ENCODE measurements around the gene TMEM214. TPM values are rescaled to one million over a fixed set of nuclear protein-coding genes. Genes with fewer than 3 reads are reported as not detected.

TMEM214 gene
- total and polyA plus RNA-seq, 2 of the 8 experiments (the other 6 are each of a cell fraction or from before 2014, with no cell fraction given): 49.7 to 71.0 TPM

- Histone ChIP-seq H3K27ac (ENCODE audit: low read depth, low read length) (no peak overlapping the region), H4K5ac (ENCODE audit: insufficient read length, low read depth, low read length) (no peak overlapping the region), H3K4me1 (replicated peaks in 1 of 4; ENCODE audit: control insufficient read depth in 3 of 4, insufficient read depth in 4 of 4, low read length in 3 of 4) (peaks cover 0 to 4% (median under 1%) of the 10 kb centered on the region in 4 experiments; a peak in 1 of 7 replicates), H3K23me2 (ENCODE audit: low read depth, low read length) (no peaks in the 10 kb centered on the region), H2BK120ac (replicated peaks; ENCODE audit: low read depth, low read length) (no peak overlapping the region), H3K4ac (replicated peaks; ENCODE audit: insufficient read length, low read depth, low read length) (no peak overlapping the region), H3K23ac (ENCODE audit: insufficient read length) (no peak overlapping the region), H3K14ac (ENCODE audit: insufficient read length) (no peak overlapping the region), H2AFZ (ENCODE audit: low read length) (no peak overlapping the region), H3K9ac (replicated peaks in 1 of 4; ENCODE audit: extremely low read depth in 1 of 4, low read depth in 3 of 4, low read length in 3 of 4) (no peak overlapping the region), H2BK12ac (ENCODE audit: low read depth, low read length) (no peak overlapping the region), H2AK5ac (ENCODE audit: low read depth, low read length) (no peak overlapping the region), H2BK5ac (ENCODE audit: low read depth, low read length) (no peak overlapping the region; the same call in 1 of the 2 replicates), H3K56ac (replicated peaks; ENCODE audit: insufficient read length, low read depth, low read length) (no peak overlapping the region), H4K20me1 (replicated peaks in 1 of 2; ENCODE audit: control insufficient read depth in 1 of 2, insufficient read depth in 2 of 2, low read length in 2 of 2) (peaks cover 0 to 11% of the 10 kb centered on the region in 2 experiments), H3K79me1 (ENCODE audit: low read depth, low read length) (peaks cover 2% of the 10 kb centered on the region; the same call in 1 of the 2 replicates), H2BK20ac (ENCODE audit: low read length) (no peak overlapping the region), H4K91ac (replicated peaks; ENCODE audit: insufficient read length, low read length) (no peak overlapping the region), H4K8ac (ENCODE audit: extremely low read depth, insufficient read depth, low read length) (no peak overlapping the region), H2BK15ac (ENCODE audit: low read length) (no peak overlapping the region), H3K18ac (ENCODE audit: extremely low read depth, low read length) (no peak overlapping the region; the same call in 1 of the 2 replicates), H3K36me3 (ENCODE audit: control insufficient read depth in 2 of 4, insufficient read depth in 4 of 4, low read length in 3 of 4) (peaks cover 0 to 6% (median 3%) of the 10 kb centered on the region in 4 experiments; a peak in 3 of 8 replicates), H3K79me2 (ENCODE audit: control insufficient read depth in 1 of 2, insufficient read depth in 2 of 2, low read length in 2 of 2) (no peaks in the 10 kb centered on the region), H3K4me2 (ENCODE audit: insufficient read depth in 1 of 2, low read depth in 2 of 2, low read length in 2 of 2) (no peak overlapping the region), H3K27me3 (replicated peaks in 1 of 4; ENCODE audit: control insufficient read depth in 3 of 4, extremely low read depth in 1 of 4, insufficient read depth in 3 of 4, low read length in 3 of 4) (no peaks in the 10 kb centered on the region; a peak in 1 of 7 replicates), H3K4me3 (ENCODE audit: extremely low read depth in 1 of 4, insufficient read depth in 2 of 4, low read depth in 3 of 4, low read length in 4 of 4) (no peak overlapping the region), H3K9me3 (ENCODE audit: insufficient read depth in 2 of 2, low read depth in 1 of 2, low read length in 1 of 2) (no peaks in the 10 kb centered on the region)
- TF ChIP-seq RAD21 (IDR thresholded peaks at IDR 0.05 in 1 of 2, conservative IDR thresholded peaks at IDR 0.05 in 1 of 2; ENCODE audit: low read depth in 2 of 2, low read length in 2 of 2): peak in 1 of 2 experiments; percentile 36; a peak in 2 of 4 replicates
- peak; percentile 38 to 43 (median 38) for TF ChIP-seq CTCF (IDR thresholded peaks at IDR 0.05; ENCODE audit: control extremely low read depth in 1 of 3, insufficient read depth in 1 of 3, low read depth in 1 of 3, low read length in 3 of 3)
- TF ChIP-seq CTBP2 (IDR thresholded peaks at IDR 0.05; ENCODE audit: borderline replicate concordance, insufficient read depth, insufficient read length, low read length): no peak
- no peak for TF ChIP-seq CHD2 (IDR thresholded peaks at IDR 0.05; ENCODE audit: low read length)
- TF ChIP-seq GTF2F1 (IDR thresholded peaks at IDR 0.05; ENCODE audit: borderline replicate concordance, low read depth, low read length): no peak
- no peak for TF ChIP-seq MAX (IDR thresholded peaks at IDR 0.05)
- no peak for FAIRE-seq
- DNase-seq (ENCODE audit: low read depth in 1 of 2, low spot score in 2 of 2): no peak
- 86% methylated on average over 12 of the region's 12 CpGs; no CpG with 5 or more reads in 1 of the 2 experiments for WGBS, 2 experiments (ENCODE audit: extremely low coverage in 1 of 2, insufficient coverage in 1 of 2, insufficient read length in 1 of 2, insufficient replicate concordance in 2 of 2, low coverage in 1 of 2, low lambda C conversion rate in 2 of 2, missing lambda C conversion rate in 1 of 2)
- POLR2A ChIA-PET (ENCODE audit: partially characterized antibody): interaction anchor here (0.6 to 1.8 kb wide), 8 partner anchors 8 to 187 kb away, joined by 3 to 8 read pairs (median 4); partner anchors contain the start of genes ATRAID, MAPRE3 and SLC5A6
- CTCF ChIA-PET (ENCODE audit: partially characterized antibody): interaction anchor here (0.6 to 6.1 kb wide), 50 partner anchors 8 to 276 kb away, joined by 3 to 122 read pairs (median 4); partner anchors contain the start of genes AGBL5, DPYSL5, MAPRE3 and TMEM214
Measured at GRCh38 chr2:27024812-27025211, 8.0 kb upstream of the TMEM214 start.

Data from H1 (cell line).